ENCODE results near the gene MPZ. TPM values are rescaled to one million over a fixed set of nuclear protein-coding genes. Genes with fewer than 3 reads are reported as not detected.

Gene MPZ
- total and polyA plus RNA-seq, 9 of the 15 experiments (the other 6 are each of a cell fraction or from before 2014, with no cell fraction given) = 0.22 to 16.6 (median 10.9) TPM

- no peak for TF ChIP-seq ZNF449 (CRISPR knock-in tag; IDR thresholded peaks at IDR 0.05)
- no peak for TF ChIP-seq JUND (IDR thresholded peaks at IDR 0.05; ENCODE audit: borderline replicate concordance, low read depth, low read length)
- TF ChIP-seq JUND (tag; IDR thresholded peaks at IDR 0.05; ENCODE audit: borderline replicate concordance, low read depth, low read length) = no peak; the same call in 2 of the 3 replicates
- no peak for TF ChIP-seq SMARCC2 (IDR thresholded peaks at IDR 0.05; ENCODE audit: low read depth)
- no peak for TF ChIP-seq TFAM (CRISPR knock-in tag; conservative IDR thresholded peaks at IDR 0.05)
- 0 out of 2 replicates have a peak, but pooled peaks have one; percentile 9 for TF ChIP-seq ZNF740 (CRISPR knock-in tag; IDR thresholded peaks at IDR 0.05)
- no peak for TF ChIP-seq ZNF740 (tag; IDR thresholded peaks at IDR 0.05)
- TF ChIP-seq STAT6 (CRISPR knock-in tag; IDR thresholded peaks at IDR 0.05) = no peak
- 0 out of 2 replicates have a peak, but pooled peaks have one; percentile 42 for TF ChIP-seq EGR1 (conservative IDR thresholded peaks at IDR 0.05)
- peak in 1 of 2 experiments; percentile 38; a peak in 1 of 4 replicates for TF ChIP-seq SIN3A (IDR thresholded peaks at IDR 0.05; ENCODE audit: borderline replicate concordance in 2 of 2, control insufficient read depth in 1 of 2, low read depth in 2 of 2, low read length in 2 of 2)
- TF ChIP-seq MAZ (CRISPR knock-in tag; conservative IDR thresholded peaks at IDR 0.05 in 1 of 2, IDR thresholded peaks at IDR 0.05 in 1 of 2) = peak in 1 of 2 experiments; percentile 71; a peak in 3 of 4 replicates
- TF ChIP-seq RBBP5 (IDR thresholded peaks at IDR 0.05; ENCODE audit: borderline replicate concordance, insufficient read depth, low read length, poor library complexity, severe bottlenecking) = peak; percentile 53
- TF ChIP-seq KLF16 (IDR thresholded peaks at IDR 0.05) = no peak
- peak; percentile 31 for TF ChIP-seq PHF20 (IDR thresholded peaks at IDR 0.05; ENCODE audit: partially characterized antibody)
- TF ChIP-seq ZNF444 (CRISPR knock-in tag; IDR thresholded peaks at IDR 0.05) = peak; percentile 99
- 0 out of 2 replicates have a peak, but pooled peaks have one; percentile 11 for TF ChIP-seq SMARCA4 (IDR thresholded peaks at IDR 0.05)
- TF ChIP-seq ARID4B (CRISPR knock-in tag; IDR thresholded peaks at IDR 0.05) = 0 out of 2 replicates have a peak, but pooled peaks have one; percentile 27
Measured at GRCh38 chr1:161305867-161306519, 3.8 kb downstream of the MPZ start (continued).
